Uterus (tissue), 4 donors: ENCODE results near the gene PDE10A. TPM values are rescaled to one million over a fixed set of nuclear protein-coding genes. Genes with fewer than 3 reads are reported as not detected.

Experiments
- DNase-seq, 2 donors: peaks; one replicate each; pipeline ENCODE4 v3.0.0-alpha.2; 2019 to 2020
- H3K27ac ChIP-seq, 2 donors: fragments of 200-600 bp; sonication (generic); 1 replicate in 1 of 2; 2 replicates in 1 of 2; pipeline ENCODE4 v1.5.1; 2016 to 2018
- H3K27me3 ChIP-seq, 2 donors: fragments of 200-600 bp; sonication (generic); one replicate each; pipeline ENCODE4 v1.5.1; 2018 to 2019; ENCODE audit warnings: control low read depth in 1 of 2
- H3K36me3 ChIP-seq, 2 donors: fragments of 200-600 bp; sonication (generic); one replicate each; pipeline ENCODE4 v1.5.1; 2019; ENCODE audit warnings: control low read depth in 1 of 2
- H3K4me1 ChIP-seq, 2 donors: fragments of 200-600 bp; sonication (generic); one replicate each; pipeline ENCODE4 v1.5.1; 2018 to 2019; ENCODE audit warnings: control low read depth in 1 of 2
- H3K4me3 ChIP-seq, 2 donors: fragments of 200-600 bp; sonication (generic); 1 replicate in 1 of 2; 2 replicates in 1 of 2; pipeline ENCODE4 v1.5.1; 2018 to 2019; ENCODE audit warnings: mild to moderate bottlenecking in 1 of 2
- H3K9me3 ChIP-seq, 2 donors: fragments of 200-600 bp; sonication (generic); one replicate each; pipeline ENCODE4 v1.5.1; 2019; ENCODE audit warnings: control low read depth in 1 of 2
- POLR2A ChIP-seq, 2 donors: fragments of 450-650 bp; IDR thresholded peaks; one replicate each; pipeline ENCODE4 v1.6.1; 2016; ENCODE audit warnings: antibody characterized with exemption in 2 of 2, mild to moderate bottlenecking in 1 of 2, moderate library complexity in 1 of 2
- intact Hi-C: fragments of 100-400 bp; cut with DNase I; formaldehyde crosslinking; loops from one replicate; pipeline ENCODE4 v1.15.1; 2023; ENCODE audit warnings: low total_unique reads
- total RNA-seq, 4 donors: library from RNA; depleted of rRNA in 3 of 4; stranded (reverse); fragments of >200 nt in 3 of 4; gene quantifications; one replicate each; pipeline versions ENCODE4 v1.1.0 to v1.2.4, GENCODE V29; 2014 to 2023
- TF ChIP-seq, protein P1 (sequence below), 4 experiments: fragments of 200-600 bp in 2 of 4; fragments of 450-650 bp in 2 of 4; sonication (generic) in 2 of 4; IDR thresholded peaks; one replicate each; pipeline ENCODE4 v1.5.1; 2016 to 2019; ENCODE audit warnings: antibody characterized with exemption in 4 of 4, mild to moderate bottlenecking in 2 of 4, moderate library complexity in 1 of 4
- donor health status: DM: yes; HTN: yes; CAD: no.

PDE10A gene
- total RNA-seq, 4 donors from 2014 or later = 13.0 to 73.5 (median 36.4) TPM

DNA sequence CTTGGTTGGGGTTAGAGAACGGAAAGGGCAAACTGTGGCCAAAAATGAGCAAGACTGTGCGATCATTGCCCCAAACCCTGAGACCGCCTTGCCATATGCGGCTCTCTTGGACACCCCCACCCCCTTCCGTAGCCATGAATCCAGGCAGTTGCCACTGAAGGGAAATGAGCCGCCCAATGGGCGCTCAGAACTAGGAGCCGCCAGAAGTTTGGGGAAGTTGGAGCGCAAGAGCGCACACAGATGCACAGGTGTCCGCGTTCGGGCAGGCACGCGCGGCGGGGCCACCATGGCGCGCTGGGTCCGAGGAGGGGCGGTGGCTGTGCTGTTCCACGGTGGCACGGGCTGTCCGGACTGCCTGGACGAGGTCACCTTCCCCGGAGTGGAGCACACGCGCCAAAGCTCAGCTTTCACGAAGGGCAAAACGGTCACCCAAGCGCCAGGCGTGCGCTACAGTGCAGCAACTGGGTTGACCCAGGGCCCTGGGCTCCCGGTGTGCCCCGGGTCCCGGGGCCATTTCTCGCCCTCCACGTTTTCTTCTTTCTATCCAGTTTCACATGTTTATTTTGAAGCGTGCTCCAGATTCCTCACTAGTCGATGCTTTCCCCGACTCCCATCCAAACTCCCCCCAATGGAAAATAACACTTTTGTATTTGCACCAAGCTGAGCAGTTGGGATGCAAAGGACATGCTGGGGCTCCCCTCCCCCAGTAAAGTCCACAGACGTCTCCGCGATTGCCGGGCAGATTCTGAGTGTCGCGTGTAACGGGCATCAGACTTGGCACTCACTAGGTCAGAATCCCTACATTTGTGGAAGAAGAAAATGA is 906 bp upstream of the PDE10A start:
- Histone ChIP-seq H3K4me1 (peaks cover 0 to 9% of the 10 kb centered on the region in 2 donors), H3K27ac (peak overlapping the region in 1 of 2 donors; percentile 81)
- intact Hi-C loops = no loop called here

DNA sequence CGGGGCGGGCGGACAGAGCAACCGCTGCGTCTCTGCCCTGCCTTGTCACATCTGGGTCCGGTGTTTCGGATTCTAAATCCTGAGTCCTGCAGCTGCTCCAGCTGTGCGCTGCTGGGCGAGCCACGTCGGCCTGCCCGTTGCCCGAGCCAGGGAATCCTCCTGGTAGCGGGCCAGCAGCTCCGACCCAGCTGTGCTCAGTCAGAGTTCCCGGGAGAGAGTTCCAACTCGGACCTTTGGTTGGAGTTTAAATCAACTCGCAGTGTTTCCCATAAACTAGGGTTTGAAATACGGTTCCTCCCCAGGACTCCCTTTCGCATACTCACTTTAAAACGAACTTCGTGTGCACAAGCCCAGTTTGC is 315 bp upstream of the PDE10A start:
- peaks cover 0 to 9% of the 10 kb centered on the region in 2 donors for H3K4me1 ChIP-seq
- peaks cover 8 to 38% of the 10 kb centered on the region in 2 donors for H3K27me3 ChIP-seq
- TF ChIP-seq, protein P1, sequence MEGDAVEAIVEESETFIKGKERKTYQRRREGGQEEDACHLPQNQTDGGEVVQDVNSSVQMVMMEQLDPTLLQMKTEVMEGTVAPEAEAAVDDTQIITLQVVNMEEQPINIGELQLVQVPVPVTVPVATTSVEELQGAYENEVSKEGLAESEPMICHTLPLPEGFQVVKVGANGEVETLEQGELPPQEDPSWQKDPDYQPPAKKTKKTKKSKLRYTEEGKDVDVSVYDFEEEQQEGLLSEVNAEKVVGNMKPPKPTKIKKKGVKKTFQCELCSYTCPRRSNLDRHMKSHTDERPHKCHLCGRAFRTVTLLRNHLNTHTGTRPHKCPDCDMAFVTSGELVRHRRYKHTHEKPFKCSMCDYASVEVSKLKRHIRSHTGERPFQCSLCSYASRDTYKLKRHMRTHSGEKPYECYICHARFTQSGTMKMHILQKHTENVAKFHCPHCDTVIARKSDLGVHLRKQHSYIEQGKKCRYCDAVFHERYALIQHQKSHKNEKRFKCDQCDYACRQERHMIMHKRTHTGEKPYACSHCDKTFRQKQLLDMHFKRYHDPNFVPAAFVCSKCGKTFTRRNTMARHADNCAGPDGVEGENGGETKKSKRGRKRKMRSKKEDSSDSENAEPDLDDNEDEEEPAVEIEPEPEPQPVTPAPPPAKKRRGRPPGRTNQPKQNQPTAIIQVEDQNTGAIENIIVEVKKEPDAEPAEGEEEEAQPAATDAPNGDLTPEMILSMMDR (IDR thresholded peaks at IDR 0.05) = no peak
- intact Hi-C loops = no loop called here
- peak overlapping the region; percentile 77 to 81 for H3K27ac ChIP-seq
- no peaks in the 10 kb centered on the region for H3K36me3 ChIP-seq
- DNase-seq = peak; percentile 30 to 49
- no peaks in the 10 kb centered on the region for H3K9me3 ChIP-seq
- peak overlapping the region; percentile 34 to 60 for H3K4me3 ChIP-seq

More for the DNA sequence above, 906 bp upstream of the PDE10A start:
- Histone ChIP-seq H3K4me3 (peak overlapping the region; percentile 34 to 60), H3K27me3 (peaks cover 8 to 38% of the 10 kb centered on the region in 2 donors), H3K36me3 (no peaks in the 10 kb centered on the region), H3K9me3 (no peaks in the 10 kb centered on the region)
- no peak for DNase-seq
- no peak for TF ChIP-seq POLR2A (IDR thresholded peaks at IDR 0.05)
- TF ChIP-seq, protein P1 (IDR thresholded peaks at IDR 0.05) = no peak

DNA sequence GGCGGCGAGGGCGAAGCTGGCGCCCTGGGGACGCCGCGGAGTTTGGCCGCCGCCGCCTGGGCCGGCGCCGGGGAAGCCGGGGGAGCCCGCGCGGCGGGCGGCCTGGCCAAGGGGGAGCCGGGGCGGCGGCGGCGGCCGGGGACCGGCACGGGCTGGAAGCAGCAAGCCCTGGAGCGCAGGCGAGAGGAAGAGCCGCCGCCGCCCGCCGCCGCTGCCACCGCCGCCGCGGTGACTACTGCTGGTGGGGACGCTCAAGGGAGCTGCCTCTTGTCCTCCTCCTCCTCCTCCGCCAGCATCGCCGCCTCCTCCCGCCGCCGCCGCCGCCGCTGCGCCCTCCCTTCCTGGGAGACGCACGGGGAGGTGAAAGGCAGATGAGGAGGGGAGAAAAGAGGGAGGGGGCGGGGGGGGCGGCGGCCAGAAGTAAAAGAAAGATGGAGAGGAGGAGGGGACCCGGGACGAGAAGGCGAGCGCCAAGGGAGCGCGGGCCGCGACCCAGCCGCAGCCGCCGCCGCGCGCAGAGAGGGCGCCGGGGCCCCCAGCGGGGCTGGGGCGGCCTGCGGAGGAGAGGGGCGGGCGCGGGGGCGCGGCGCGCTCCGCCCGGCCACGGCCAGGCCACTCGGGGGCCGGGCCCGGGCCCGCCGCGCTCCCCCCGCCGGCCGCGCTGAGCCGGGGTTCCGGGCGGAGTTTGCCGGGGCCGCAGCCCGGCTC is 846 bp downstream of the PDE10A start:
- peak overlapping the region; percentile 58 to 60 for H3K4me3 ChIP-seq
- H3K4me1 ChIP-seq = peaks cover 0 to 9% of the 10 kb centered on the region in 2 donors
- peak overlapping the region; percentile 77 to 81 for H3K27ac ChIP-seq
- intact Hi-C loops = no loop called here
- peaks cover 8 to 29% of the 10 kb centered on the region in 2 donors for H3K27me3 ChIP-seq
- no peaks in the 10 kb centered on the region for H3K36me3 ChIP-seq
- H3K9me3 ChIP-seq = no peaks in the 10 kb centered on the region
- DNase-seq = no peak
- TF ChIP-seq, protein P1 (IDR thresholded peaks at IDR 0.05) = no peak
- TF ChIP-seq POLR2A (IDR thresholded peaks at IDR 0.05) = no peak

DNA sequence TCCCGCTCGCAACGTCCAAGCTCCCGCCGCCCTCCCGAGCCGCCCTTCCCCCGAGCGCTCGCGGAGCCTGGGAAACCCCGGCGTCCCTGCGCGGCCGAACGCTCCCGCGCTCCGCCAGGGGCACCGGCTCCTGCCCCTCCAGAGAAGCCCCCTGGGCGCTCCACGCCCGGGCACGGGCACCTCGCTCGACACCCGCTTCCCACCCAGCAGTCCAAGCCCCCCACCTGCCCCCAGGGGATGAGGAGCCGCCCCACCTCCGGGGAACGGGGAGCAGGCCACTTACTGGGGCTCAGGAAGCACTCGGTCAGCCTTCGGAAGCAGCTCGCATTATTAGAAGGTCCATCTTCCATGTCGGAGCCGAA is 1.4 kb downstream of the PDE10A start:
- H3K4me1 ChIP-seq = peaks cover 0 to 9% of the 10 kb centered on the region in 2 donors
- intact Hi-C loops = no loop called here
- no peaks in the 10 kb centered on the region for H3K9me3 ChIP-seq
- no peak for DNase-seq
- peak overlapping the region; percentile 57 to 58 for H3K4me3 ChIP-seq
- H3K27me3 ChIP-seq = peaks cover 8 to 25% of the 10 kb centered on the region in 2 donors
- peak overlapping the region; percentile 66 to 81 for H3K27ac ChIP-seq
- no peaks in the 10 kb centered on the region for H3K36me3 ChIP-seq
- TF ChIP-seq, protein P1 (IDR thresholded peaks at IDR 0.05) = no peak
- TF ChIP-seq POLR2A (IDR thresholded peaks at IDR 0.05) = no peak
